HG03378 (cell line): ENCODE measurements around the gene SUMO1.

Source experiments
- ATAC-seq: cut with Tn5 transposase; IDR thresholded peaks from one replicate; pipeline ENCODE4 v1.9.1; 2021; ENCODE audit warnings: mild to moderate bottlenecking, moderate library complexity; ENCODE audit not compliant: unreplicated experiment

Gene SUMO1

GRCh38 chr2:202157211-202157990 lies 81.0 kb downstream of the SUMO1 start:
- no peak for ATAC-seq
